Measurements from ENCODE around the gene LRBA. TPM values are rescaled to one million over a fixed set of nuclear protein-coding genes. Genes with fewer than 3 reads are reported as not detected.

The LRBA gene
- total and polyA plus RNA-seq, 4 donors: 8.2 to 69.8 (median 32.8) TPM

DNA sequence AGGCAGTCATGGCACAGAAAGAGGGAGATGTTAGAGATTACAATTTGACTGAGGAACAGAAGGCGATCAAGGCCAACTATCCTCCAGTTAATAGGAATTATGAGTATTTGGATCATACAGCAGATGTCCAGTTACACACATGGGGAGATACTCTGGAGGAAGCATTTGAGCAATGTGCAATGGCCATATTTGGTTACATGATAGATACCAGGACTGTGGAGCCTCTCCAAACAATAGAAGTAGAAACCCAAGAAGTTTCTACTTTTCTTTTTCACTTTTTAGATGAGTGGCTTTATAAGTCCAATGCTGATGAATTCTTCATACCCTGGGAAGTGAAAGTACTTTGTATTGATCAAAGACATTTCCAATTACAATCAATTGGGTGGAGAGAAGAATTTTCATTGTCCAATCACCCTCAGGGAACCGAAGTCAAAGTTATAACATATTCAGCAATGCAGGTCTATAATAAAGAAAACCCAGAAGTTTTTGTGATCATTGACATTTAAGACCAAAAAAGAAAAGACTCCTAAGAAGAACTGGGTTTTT lies 294.0 kb downstream of the LRBA start:
- Histone ChIP-seq H3K4me3 (ENCODE audit: low read depth in 1 of 3, low read length in 3 of 3) (no peak overlapping the region), H3K9ac (ENCODE audit: low read depth in 1 of 2, low read length in 2 of 2) (no peak overlapping the region), H3K27me3 (ENCODE audit: control insufficient read depth in 4 of 4, insufficient read depth in 4 of 4, low read length in 3 of 4) (no peaks in the 10 kb centered on the region), H3K4me1 (ENCODE audit: control insufficient read depth in 4 of 4, insufficient read depth in 4 of 4, low read length in 3 of 4) (peaks cover 7 to 17% (median 14%) of the 10 kb centered on the region in 4 donors), H3K27ac (ENCODE audit: low read depth in 1 of 2, low read length in 2 of 2) (no peak overlapping the region), H3K36me3 (ENCODE audit: control insufficient read depth in 4 of 4, insufficient read depth in 3 of 4, low read depth in 1 of 4, low read length in 3 of 4) (no peaks in the 10 kb centered on the region), H3K9me3 (ENCODE audit: control insufficient read depth in 4 of 4, low read length in 3 of 4) (no peaks in the 10 kb centered on the region)
- DNase-seq (ENCODE audit: low spot score): no peak
- 97% methylated on average over 2 of the region's 2 CpGs for WGBS
- TF ChIP-seq SP1 (IDR thresholded peaks at IDR 0.05): no peak
- no peak for TF ChIP-seq ZBTB33 (IDR thresholded peaks at IDR 0.05)
- no peak for TF ChIP-seq RAD21 (IDR thresholded peaks at IDR 0.05)
- no peak for TF ChIP-seq EGR1 (IDR thresholded peaks at IDR 0.05; ENCODE audit: low read depth in 2 of 2)
- TF ChIP-seq HNF4G (IDR thresholded peaks at IDR 0.05): no peak
- TF ChIP-seq YY1 (IDR thresholded peaks at IDR 0.05): no peak
- no peak for TF ChIP-seq FOXA1 (IDR thresholded peaks at IDR 0.05)
- TF ChIP-seq, protein P1, sequence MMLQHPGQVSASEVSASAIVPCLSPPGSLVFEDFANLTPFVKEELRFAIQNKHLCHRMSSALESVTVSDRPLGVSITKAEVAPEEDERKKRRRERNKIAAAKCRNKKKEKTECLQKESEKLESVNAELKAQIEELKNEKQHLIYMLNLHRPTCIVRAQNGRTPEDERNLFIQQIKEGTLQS (IDR thresholded peaks at IDR 0.05): no peak
- TF ChIP-seq JUND (IDR thresholded peaks at IDR 0.05): no peak
- TF ChIP-seq MAX (IDR thresholded peaks at IDR 0.05): no peak
- TF ChIP-seq NR2F2 (IDR thresholded peaks at IDR 0.05): no peak
- no peak for TF ChIP-seq FOXA2 (IDR thresholded peaks at IDR 0.05)
- TF ChIP-seq TAF1 (conservative IDR thresholded peaks at IDR 0.05): no peak
- TF ChIP-seq GABPA (IDR thresholded peaks at IDR 0.05 in 1 of 2, conservative IDR thresholded peaks at IDR 0.05 in 1 of 2): no peak
- TF ChIP-seq CTCF (IDR thresholded peaks at IDR 0.05; ENCODE audit: low read depth, low read length, missing input control): no peak

DNA sequence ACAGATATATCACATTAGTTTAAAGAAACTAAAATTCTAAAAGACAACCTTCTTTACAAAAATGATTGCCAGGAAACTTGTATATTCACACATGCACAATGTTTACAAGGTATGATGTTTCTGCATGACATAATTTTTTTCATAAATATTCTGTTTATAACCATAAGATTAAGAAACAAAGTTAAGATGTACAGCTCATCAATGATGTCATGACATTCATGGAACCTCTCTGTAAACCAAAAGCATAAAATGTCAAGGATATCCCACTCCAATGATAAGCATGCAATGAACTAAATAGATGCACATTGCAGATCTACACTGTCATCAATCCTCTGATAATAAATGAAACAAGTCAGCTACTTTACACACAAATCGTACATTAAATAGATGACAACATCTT lies 297.1 kb downstream of the LRBA start:
- no peaks in the 10 kb centered on the region for H3K9me3 ChIP-seq (ENCODE audit: control insufficient read depth in 4 of 4, low read length in 3 of 4)
- H3K4me3 ChIP-seq (ENCODE audit: low read depth in 1 of 3, low read length in 3 of 3): no peak overlapping the region
- no peak overlapping the region for H3K9ac ChIP-seq (ENCODE audit: low read depth in 1 of 2, low read length in 2 of 2)
- no peaks in the 10 kb centered on the region for H3K36me3 ChIP-seq (ENCODE audit: control insufficient read depth in 4 of 4, insufficient read depth in 3 of 4, low read depth in 1 of 4, low read length in 3 of 4)
- TF ChIP-seq, protein P2, sequence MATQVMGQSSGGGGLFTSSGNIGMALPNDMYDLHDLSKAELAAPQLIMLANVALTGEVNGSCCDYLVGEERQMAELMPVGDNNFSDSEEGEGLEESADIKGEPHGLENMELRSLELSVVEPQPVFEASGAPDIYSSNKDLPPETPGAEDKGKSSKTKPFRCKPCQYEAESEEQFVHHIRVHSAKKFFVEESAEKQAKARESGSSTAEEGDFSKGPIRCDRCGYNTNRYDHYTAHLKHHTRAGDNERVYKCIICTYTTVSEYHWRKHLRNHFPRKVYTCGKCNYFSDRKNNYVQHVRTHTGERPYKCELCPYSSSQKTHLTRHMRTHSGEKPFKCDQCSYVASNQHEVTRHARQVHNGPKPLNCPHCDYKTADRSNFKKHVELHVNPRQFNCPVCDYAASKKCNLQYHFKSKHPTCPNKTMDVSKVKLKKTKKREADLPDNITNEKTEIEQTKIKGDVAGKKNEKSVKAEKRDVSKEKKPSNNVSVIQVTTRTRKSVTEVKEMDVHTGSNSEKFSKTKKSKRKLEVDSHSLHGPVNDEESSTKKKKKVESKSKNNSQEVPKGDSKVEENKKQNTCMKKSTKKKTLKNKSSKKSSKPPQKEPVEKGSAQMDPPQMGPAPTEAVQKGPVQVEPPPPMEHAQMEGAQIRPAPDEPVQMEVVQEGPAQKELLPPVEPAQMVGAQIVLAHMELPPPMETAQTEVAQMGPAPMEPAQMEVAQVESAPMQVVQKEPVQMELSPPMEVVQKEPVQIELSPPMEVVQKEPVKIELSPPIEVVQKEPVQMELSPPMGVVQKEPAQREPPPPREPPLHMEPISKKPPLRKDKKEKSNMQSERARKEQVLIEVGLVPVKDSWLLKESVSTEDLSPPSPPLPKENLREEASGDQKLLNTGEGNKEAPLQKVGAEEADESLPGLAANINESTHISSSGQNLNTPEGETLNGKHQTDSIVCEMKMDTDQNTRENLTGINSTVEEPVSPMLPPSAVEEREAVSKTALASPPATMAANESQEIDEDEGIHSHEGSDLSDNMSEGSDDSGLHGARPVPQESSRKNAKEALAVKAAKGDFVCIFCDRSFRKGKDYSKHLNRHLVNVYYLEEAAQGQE (IDR thresholded peaks at IDR 0.05): no peak
- TF ChIP-seq HNF4A (conservative IDR thresholded peaks at IDR 0.05): no peak
- DNase-seq (ENCODE audit: low spot score): no peak
- H3K27ac ChIP-seq (ENCODE audit: low read depth in 1 of 2, low read length in 2 of 2): no peak overlapping the region
- H3K27me3 ChIP-seq (ENCODE audit: control insufficient read depth in 4 of 4, insufficient read depth in 4 of 4, low read length in 3 of 4): no peaks in the 10 kb centered on the region
- 87% methylated on average over 1 of the region's 1 CpG for WGBS
- H3K4me1 ChIP-seq (ENCODE audit: control insufficient read depth in 4 of 4, insufficient read depth in 4 of 4, low read length in 3 of 4): peaks cover 2 to 11% (median 7%) of the 10 kb centered on the region in 4 donors

Data from liver (tissue), 9 donors.